ENCODE data around the gene POLR1D. TPM values are rescaled to one million over a fixed set of nuclear protein-coding genes. Genes with fewer than 3 reads are reported as not detected.

POLR1D gene
- total RNA-seq (ENCODE audit: low replicate concordance) = 30.7 and 61.9 TPM in 2 replicates

GRCh38 chr13:27621366-27622101, at the start of gene POLR1D:
Gene POLR1D (plus strand): TSS chr13:27621892. CDS start chr13:27621984, 92 bp downstream.

GRCh38 chr13:27620377-27621115, 1.1 kb upstream of the POLR1D start, which contains the start of gene LNX2:
Gene LNX2 (minus strand): TSS chr13:27620529. CDS start chr13:27581703, 38,826 bp downstream.

Other genes with a start within 250 kb of the POLR1D start
- gene GTF3A, start 197.3 kb upstream of the POLR1D start, total RNA-seq (ENCODE audit: low replicate concordance) = 43.3 and 122 TPM in 2 replicates
- 21.9 and 31.3 TPM in 2 replicates for gene MTIF3, start 171.3 kb upstream of the POLR1D start, total RNA-seq (ENCODE audit: low replicate concordance)
- 5.1 and 9.9 TPM in 2 replicates for gene LNX2, start 1.4 kb upstream of the POLR1D start, total RNA-seq (ENCODE audit: low replicate concordance)
- gene GSX1, start 170.6 kb downstream of the POLR1D start, total RNA-seq (ENCODE audit: low replicate concordance) = not detected in 2 replicates

All from smooth muscle cell of the coronary artery (primary cell).